ENCODE measurements around the gene TMEM97.

DNA sequence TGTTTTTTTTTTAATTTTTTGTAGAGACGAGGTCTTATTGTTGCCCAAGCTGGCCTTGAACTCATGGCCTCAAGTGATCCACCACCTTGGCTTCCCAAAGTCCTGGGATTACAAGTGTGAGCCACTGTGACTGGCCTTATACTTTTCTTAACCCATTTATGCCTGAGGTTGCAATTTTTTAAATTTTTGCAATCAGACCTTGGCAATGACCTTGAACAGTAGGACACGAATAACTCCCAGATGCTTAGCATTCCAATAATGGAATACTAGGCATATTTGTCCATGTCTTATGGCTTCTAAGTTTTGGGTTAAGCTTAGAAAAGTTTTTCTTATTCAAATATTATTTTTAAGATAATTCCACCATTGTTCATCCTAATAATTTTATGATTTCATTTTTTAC lies 28.3 kb upstream of the TMEM97 start:
- TF ChIP-seq, protein P1, sequence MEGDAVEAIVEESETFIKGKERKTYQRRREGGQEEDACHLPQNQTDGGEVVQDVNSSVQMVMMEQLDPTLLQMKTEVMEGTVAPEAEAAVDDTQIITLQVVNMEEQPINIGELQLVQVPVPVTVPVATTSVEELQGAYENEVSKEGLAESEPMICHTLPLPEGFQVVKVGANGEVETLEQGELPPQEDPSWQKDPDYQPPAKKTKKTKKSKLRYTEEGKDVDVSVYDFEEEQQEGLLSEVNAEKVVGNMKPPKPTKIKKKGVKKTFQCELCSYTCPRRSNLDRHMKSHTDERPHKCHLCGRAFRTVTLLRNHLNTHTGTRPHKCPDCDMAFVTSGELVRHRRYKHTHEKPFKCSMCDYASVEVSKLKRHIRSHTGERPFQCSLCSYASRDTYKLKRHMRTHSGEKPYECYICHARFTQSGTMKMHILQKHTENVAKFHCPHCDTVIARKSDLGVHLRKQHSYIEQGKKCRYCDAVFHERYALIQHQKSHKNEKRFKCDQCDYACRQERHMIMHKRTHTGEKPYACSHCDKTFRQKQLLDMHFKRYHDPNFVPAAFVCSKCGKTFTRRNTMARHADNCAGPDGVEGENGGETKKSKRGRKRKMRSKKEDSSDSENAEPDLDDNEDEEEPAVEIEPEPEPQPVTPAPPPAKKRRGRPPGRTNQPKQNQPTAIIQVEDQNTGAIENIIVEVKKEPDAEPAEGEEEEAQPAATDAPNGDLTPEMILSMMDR (IDR thresholded peaks at IDR 0.05 in 2 of 3, conservative IDR thresholded peaks at IDR 0.05 in 1 of 3; ENCODE audit: borderline replicate concordance in 1 of 3, insufficient read depth in 1 of 3, low read depth in 2 of 3, low read length in 2 of 3): no peak
- TF ChIP-seq POLR2AphosphoS5 (IDR thresholded peaks at IDR 0.05; ENCODE audit: low read depth, low read length) (no peak), SRF (IDR thresholded peaks at IDR 0.05; ENCODE audit: low read depth) (no peak), EZH2phosphoT487 (IDR thresholded peaks at IDR 0.05; ENCODE audit: borderline replicate concordance) (no peak), EZH2 (IDR thresholded peaks at IDR 0.05) (no peak), POLR2A (IDR thresholded peaks at IDR 0.05; ENCODE audit: borderline replicate concordance, extremely low read depth, insufficient read depth, insufficient read length) (no peak), ELF1 (IDR thresholded peaks at IDR 0.05; ENCODE audit: borderline replicate concordance, low read depth) (no peak), CEBPB (IDR thresholded peaks at IDR 0.05; ENCODE audit: low read depth) (no peak), JUND (IDR thresholded peaks at IDR 0.05) (no peak), YY1 (IDR thresholded peaks at IDR 0.05; ENCODE audit: extremely low read depth, insufficient replicate concordance, low read depth, low read length) (no peak)
- TF ChIP-seq, protein P2, sequence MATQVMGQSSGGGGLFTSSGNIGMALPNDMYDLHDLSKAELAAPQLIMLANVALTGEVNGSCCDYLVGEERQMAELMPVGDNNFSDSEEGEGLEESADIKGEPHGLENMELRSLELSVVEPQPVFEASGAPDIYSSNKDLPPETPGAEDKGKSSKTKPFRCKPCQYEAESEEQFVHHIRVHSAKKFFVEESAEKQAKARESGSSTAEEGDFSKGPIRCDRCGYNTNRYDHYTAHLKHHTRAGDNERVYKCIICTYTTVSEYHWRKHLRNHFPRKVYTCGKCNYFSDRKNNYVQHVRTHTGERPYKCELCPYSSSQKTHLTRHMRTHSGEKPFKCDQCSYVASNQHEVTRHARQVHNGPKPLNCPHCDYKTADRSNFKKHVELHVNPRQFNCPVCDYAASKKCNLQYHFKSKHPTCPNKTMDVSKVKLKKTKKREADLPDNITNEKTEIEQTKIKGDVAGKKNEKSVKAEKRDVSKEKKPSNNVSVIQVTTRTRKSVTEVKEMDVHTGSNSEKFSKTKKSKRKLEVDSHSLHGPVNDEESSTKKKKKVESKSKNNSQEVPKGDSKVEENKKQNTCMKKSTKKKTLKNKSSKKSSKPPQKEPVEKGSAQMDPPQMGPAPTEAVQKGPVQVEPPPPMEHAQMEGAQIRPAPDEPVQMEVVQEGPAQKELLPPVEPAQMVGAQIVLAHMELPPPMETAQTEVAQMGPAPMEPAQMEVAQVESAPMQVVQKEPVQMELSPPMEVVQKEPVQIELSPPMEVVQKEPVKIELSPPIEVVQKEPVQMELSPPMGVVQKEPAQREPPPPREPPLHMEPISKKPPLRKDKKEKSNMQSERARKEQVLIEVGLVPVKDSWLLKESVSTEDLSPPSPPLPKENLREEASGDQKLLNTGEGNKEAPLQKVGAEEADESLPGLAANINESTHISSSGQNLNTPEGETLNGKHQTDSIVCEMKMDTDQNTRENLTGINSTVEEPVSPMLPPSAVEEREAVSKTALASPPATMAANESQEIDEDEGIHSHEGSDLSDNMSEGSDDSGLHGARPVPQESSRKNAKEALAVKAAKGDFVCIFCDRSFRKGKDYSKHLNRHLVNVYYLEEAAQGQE (IDR thresholded peaks at IDR 0.05; ENCODE audit: low read depth): no peak
- TF ChIP-seq, protein P3, sequence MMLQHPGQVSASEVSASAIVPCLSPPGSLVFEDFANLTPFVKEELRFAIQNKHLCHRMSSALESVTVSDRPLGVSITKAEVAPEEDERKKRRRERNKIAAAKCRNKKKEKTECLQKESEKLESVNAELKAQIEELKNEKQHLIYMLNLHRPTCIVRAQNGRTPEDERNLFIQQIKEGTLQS (IDR thresholded peaks at IDR 0.05): no peak
